Right ventricle myocardium inferior (tissue), 1 donor: ENCODE data around the gene GDAP1L1. TPM values are rescaled to one million over a fixed set of nuclear protein-coding genes. Genes with fewer than 3 reads are reported as not detected.

ENCODE experiments used
- ATAC-seq: fragments of 200-7000 bp; cut with Tn5 transposase; one replicate; pipeline ENCODE4 v1.9.1; 2020; ENCODE audit warnings: mild to moderate bottlenecking, moderate library complexity
- DNase-seq: peaks from one replicate; pipeline ENCODE4 v3.0.0; 2021; ENCODE audit errors: missing footprints
- intact Hi-C: fragments of 100-400 bp; cut with DNase I; formaldehyde crosslinking; loops from one replicate; pipeline ENCODE4 v1.11.0; 2022
- long read RNA-seq: library from polyadenylated mRNA; unstranded; transcript quantifications from one replicate; pipeline ENCODE4 v2.0.0, GENCODE V29; 2021
- total RNA-seq: library from RNA; stranded (reverse); fragmentation: NEBNext Ultra II Directional; extraction: Animal tissue kit (Norgen Biotek cat#: 25700); gene quantifications from one replicate; pipeline ENCODE4 v1.2.1, GENCODE V29; 2021
- donor health status: DM: no; HTN: yes; CAD: no; lungs with severe emphysema.

Gene GDAP1L1
- 0.38 TPM for total RNA-seq
- long read RNA-seq, result 0 reads

GRCh38 chr20:44247131-44247571, at the start of gene GDAP1L1:
Gene GDAP1L1 (plus strand): TSS chr20:44247308. CDS start chr20:44247335, 27 bp downstream.
- ATAC-seq (no peak), DNase-seq (no peak)
- intact Hi-C loops, result no loop called here

GRCh38 chr20:44198872-44199271, 48.2 kb upstream of the GDAP1L1 start:
- intact Hi-C loops, result no loop called here

GRCh38 chr20:44199877-44200276, 47.2 kb upstream of the GDAP1L1 start:
- ATAC-seq (no peak), DNase-seq (no peak)
- intact Hi-C loops, result no loop called here

More at GRCh38 chr20:44198872-44199271, 48.2 kb upstream of the GDAP1L1 start:
- ATAC-seq (no peak), DNase-seq (no peak)

- no peak for ATAC-seq
- intact Hi-C loops, result no loop called here
- no peak for DNase-seq
Measured at GRCh38 chr20:44200371-44200770, 46.7 kb upstream of the GDAP1L1 start.

- ATAC-seq, result no peak
- DNase-seq, result no peak
- intact Hi-C loops, result no loop called here
Measured at GRCh38 chr20:44200983-44201382, 46.1 kb upstream of the GDAP1L1 start.

- ATAC-seq, result peak; percentile 62
- DNase-seq, result no peak
- intact Hi-C loops, result no loop called here
Measured at GRCh38 chr20:44203161-44203560, 43.9 kb upstream of the GDAP1L1 start.

- intact Hi-C loops, result no loop called here
- ATAC-seq (peak; percentile 53), DNase-seq (no peak)
Measured at GRCh38 chr20:44204156-44204831, 42.8 kb upstream of the GDAP1L1 start.

GRCh38 chr20:44204832-44205215, 42.3 kb upstream of the GDAP1L1 start:
- no peak for ATAC-seq
- intact Hi-C loops, result no loop called here
- DNase-seq, result no peak

GRCh38 chr20:44206132-44206531, 41.0 kb upstream of the GDAP1L1 start:
- ATAC-seq, result no peak
- intact Hi-C loops, result no loop called here

GRCh38 chr20:44207126-44207723, 39.9 kb upstream of the GDAP1L1 start:
- intact Hi-C loops, result no loop called here
- ATAC-seq, result no peak
- no peak for DNase-seq

More at GRCh38 chr20:44206132-44206531, 41.0 kb upstream of the GDAP1L1 start:
- DNase-seq, result no peak

- intact Hi-C loops, result no loop called here
- DNase-seq, result no peak
- ATAC-seq, result no peak
Measured at GRCh38 chr20:44208165-44208564, 38.9 kb upstream of the GDAP1L1 start.

GRCh38 chr20:44208770-44209169, 38.3 kb upstream of the GDAP1L1 start:
- intact Hi-C loops, result no loop called here
- no peak for DNase-seq
- no peak for ATAC-seq

- DNase-seq (no peak), ATAC-seq (no peak)
- intact Hi-C loops, result loop anchor here (10.0 kb wide), 1 partner anchor 475 kb away; no protein-coding TSS in a partner anchor
Measured at GRCh38 chr20:44209686-44210405, 37.3 kb upstream of the GDAP1L1 start.

- intact Hi-C loops, result loop anchor here (10.0 kb wide), 1 partner anchor 474 kb away; no protein-coding TSS in a partner anchor
- peak; percentile 97 for DNase-seq
- ATAC-seq, result peak; percentile 95
Measured at GRCh38 chr20:44210406-44211176, 36.5 kb upstream of the GDAP1L1 start, which contains the start of gene OSER1. Gene OSER1 (minus strand): TSS chr20:44210771. CDS start chr20:44206957, 3,814 bp downstream.

- DNase-seq, result no peak
- no peak for ATAC-seq
- intact Hi-C loops, result loop anchor here (10.0 kb wide), 1 partner anchor 473 kb away; no protein-coding TSS in a partner anchor
Measured at GRCh38 chr20:44211177-44212039, 35.7 kb upstream of the GDAP1L1 start.

GRCh38 chr20:44212792-44213191, 34.3 kb upstream of the GDAP1L1 start:
- intact Hi-C loops, result loop anchor here (10.0 kb wide), 1 partner anchor 472 kb away; no protein-coding TSS in a partner anchor
- DNase-seq, result no peak
- ATAC-seq, result no peak

GRCh38 chr20:44215125-44215524, 32.0 kb upstream of the GDAP1L1 start:
- intact Hi-C loops, result loop anchor here (2.0 to 10.0 kb wide), 3 partner anchors 250 to 470 kb away; no protein-coding TSS in a partner anchor
- peak; percentile 78 for DNase-seq
- no peak for ATAC-seq
